Vagina (tissue), 2 donors: Measurements from ENCODE around the gene CFAP97D1. TPM values are rescaled to one million over a fixed set of nuclear protein-coding genes. Genes with fewer than 3 reads are reported as not detected.

Experiments
- DNase-seq, 2 donors: peaks; one replicate each; pipeline ENCODE4 v3.0.0-alpha.2; 2017; ENCODE audit errors: extremely low spot score in 2 of 2
- H3K27ac ChIP-seq: fragments of 200-600 bp; sonication (generic); one replicate; pipeline ENCODE4 v1.5.1; 2019
- H3K27me3 ChIP-seq: fragments of 200-600 bp; sonication (generic); one replicate; pipeline ENCODE4 v1.5.1; 2019
- H3K36me3 ChIP-seq, 2 donors: fragments of 200-600 bp; sonication (generic); one replicate each; pipeline ENCODE4 v1.5.1; 2017 to 2019
- H3K4me1 ChIP-seq: fragments of 200-600 bp; sonication (generic); one replicate; pipeline ENCODE4 v1.5.1; 2019
- H3K4me3 ChIP-seq, 2 donors: fragments of 200-600 bp; sonication (generic); 1 replicate in 1 of 2; 2 replicates in 1 of 2; pipeline ENCODE4 v1.5.1; 2016 to 2019
- H3K9me3 ChIP-seq: fragments of 200-600 bp; sonication (generic); one replicate; pipeline ENCODE4 v1.5.1; 2019
- CTCF ChIP-seq, 3 experiments: fragments of 450-650 bp in 2 of 3; fragments of 200-600 bp in 1 of 3; sonication (generic) in 1 of 3; IDR thresholded peaks; one replicate each; pipeline ENCODE4 v1.5.1; 2017 to 2019; ENCODE audit warnings: antibody characterized with exemption in 3 of 3, mild to moderate bottlenecking in 2 of 3, moderate library complexity in 2 of 3
- POLR2A ChIP-seq, 2 donors: fragments of 450-650 bp; IDR thresholded peaks; one replicate each; pipeline ENCODE4 v1.6.1; 2017; ENCODE audit warnings: antibody characterized with exemption in 2 of 2, mild to moderate bottlenecking in 2 of 2, moderate library complexity in 2 of 2
- POLR2AphosphoS5 ChIP-seq, 2 donors: sonication (generic); formaldehyde crosslinking; IDR thresholded peaks; one replicate each; pipeline ENCODE4 v1.9.0; 2017; ENCODE audit warnings: antibody characterized with exemption in 2 of 2, mild to moderate bottlenecking in 2 of 2, low read depth in 1 of 2; ENCODE audit not compliant: insufficient read depth in 1 of 2
- intact Hi-C: fragments of 100-400 bp; cut with DNase I; formaldehyde crosslinking; loops from one replicate; pipeline ENCODE4 v1.15.1; 2023
- total RNA-seq: library from RNA; depleted of rRNA; stranded (reverse); fragments of >200 nt; gene quantifications from one replicate; pipeline ENCODE4 v1.2.3, GENCODE V29; 2016

The CFAP97D1 gene
- total RNA-seq, 1 donor from 2014 or later = not detected

GRCh38 chr17:43803758-43804157 is 23.5 kb downstream of the CFAP97D1 start:
- TF ChIP-seq POLR2A (IDR thresholded peaks at IDR 0.05) (no peak), CTCF (IDR thresholded peaks at IDR 0.05) (no peak), POLR2AphosphoS5 (IDR thresholded peaks at IDR 0.05; ENCODE audit: insufficient read depth in 1 of 2, low read depth in 1 of 2) (no peak)
- intact Hi-C loops = no loop called here
- Histone ChIP-seq H3K27me3 (no peaks in the 10 kb centered on the region), H3K9me3 (no peaks in the 10 kb centered on the region), H3K27ac (no peak overlapping the region), H3K4me1 (no peaks in the 10 kb centered on the region), H3K4me3 (no peak overlapping the region), H3K36me3 (no peaks in the 10 kb centered on the region)
- peak in 1 of 2 donors; percentile 52 for DNase-seq

GRCh38 chr17:43805117-43805516 is 24.9 kb downstream of the CFAP97D1 start:
- Histone ChIP-seq H3K9me3 (no peaks in the 10 kb centered on the region), H3K27ac (no peak overlapping the region), H3K36me3 (no peaks in the 10 kb centered on the region), H3K27me3 (no peaks in the 10 kb centered on the region), H3K4me3 (no peak overlapping the region), H3K4me1 (no peaks in the 10 kb centered on the region)
- intact Hi-C loops = no loop called here
- no peak for DNase-seq
- TF ChIP-seq POLR2A (IDR thresholded peaks at IDR 0.05) (no peak), CTCF (IDR thresholded peaks at IDR 0.05) (no peak), POLR2AphosphoS5 (IDR thresholded peaks at IDR 0.05; ENCODE audit: insufficient read depth in 1 of 2, low read depth in 1 of 2) (no peak)

GRCh38 chr17:43808076-43808475 is 27.8 kb downstream of the CFAP97D1 start:
- TF ChIP-seq POLR2AphosphoS5 (IDR thresholded peaks at IDR 0.05; ENCODE audit: insufficient read depth in 1 of 2, low read depth in 1 of 2) (no peak), POLR2A (IDR thresholded peaks at IDR 0.05) (no peak), CTCF (IDR thresholded peaks at IDR 0.05) (no peak)
- Histone ChIP-seq H3K27ac (no peak overlapping the region), H3K4me1 (no peaks in the 10 kb centered on the region), H3K4me3 (no peak overlapping the region), H3K9me3 (no peaks in the 10 kb centered on the region), H3K27me3 (no peaks in the 10 kb centered on the region), H3K36me3 (peaks cover 0 to 12% of the 10 kb centered on the region in 2 donors)
- peak in 1 of 2 donors; percentile 20 for DNase-seq
- intact Hi-C loops = no loop called here

GRCh38 chr17:43809121-43809520 is 28.9 kb downstream of the CFAP97D1 start:
- peaks cover 0 to 21% of the 10 kb centered on the region in 2 donors for H3K36me3 ChIP-seq
- no peaks in the 10 kb centered on the region for H3K4me1 ChIP-seq
- H3K4me3 ChIP-seq = no peak overlapping the region
- DNase-seq = no peak
- H3K27me3 ChIP-seq = no peaks in the 10 kb centered on the region
- intact Hi-C loops = no loop called here
- no peaks in the 10 kb centered on the region for H3K9me3 ChIP-seq
- no peak for TF ChIP-seq POLR2A (IDR thresholded peaks at IDR 0.05)
- no peak for TF ChIP-seq POLR2AphosphoS5 (IDR thresholded peaks at IDR 0.05; ENCODE audit: insufficient read depth in 1 of 2, low read depth in 1 of 2)
- no peak for TF ChIP-seq CTCF (IDR thresholded peaks at IDR 0.05)
- H3K27ac ChIP-seq = no peak overlapping the region

- intact Hi-C loops = no loop called here
- no peak overlapping the region for H3K27ac ChIP-seq
- TF ChIP-seq POLR2A (IDR thresholded peaks at IDR 0.05) (no peak), CTCF (IDR thresholded peaks at IDR 0.05) (no peak), POLR2AphosphoS5 (IDR thresholded peaks at IDR 0.05; ENCODE audit: insufficient read depth in 1 of 2, low read depth in 1 of 2) (no peak)
- no peak overlapping the region for H3K4me3 ChIP-seq
- no peaks in the 10 kb centered on the region for H3K4me1 ChIP-seq
- DNase-seq = no peak
- no peaks in the 10 kb centered on the region for H3K9me3 ChIP-seq
- H3K36me3 ChIP-seq = peaks cover 0 to 22% of the 10 kb centered on the region in 2 donors
- H3K27me3 ChIP-seq = no peaks in the 10 kb centered on the region
Observed at GRCh38 chr17:43810226-43810715, 30.0 kb downstream of the CFAP97D1 start.
